ENCODE measurements around the gene TMEM82. TPM values are rescaled to one million over a fixed set of nuclear protein-coding genes. Genes with fewer than 3 reads are reported as not detected.

The TMEM82 gene
- total and polyA plus RNA-seq, 9 of the 15 experiments (the other 6 are each of a cell fraction or from before 2014, with no cell fraction given): not detected

- FAIRE-seq: no peak
- Histone ChIP-seq H3K79me2 (ENCODE audit: control insufficient read depth, insufficient read depth, low read length) (no peaks in the 10 kb centered on the region), H3K9ac (ENCODE audit: insufficient read depth in 1 of 2, low read depth in 2 of 2, low read length in 2 of 2) (no peak overlapping the region), H3K27me3 (ENCODE audit: control insufficient read depth in 2 of 2, insufficient read depth in 2 of 2, low read length in 2 of 2) (peaks cover 27 to 65% of the 10 kb centered on the region in 2 experiments), H3K36me3 (ENCODE audit: control insufficient read depth, insufficient read depth, low read length) (no peaks in the 10 kb centered on the region), H3K4me3 (no peak overlapping the region), H3K9me1 (ENCODE audit: control insufficient read depth, insufficient read depth, low read length) (no peaks in the 10 kb centered on the region), H3K4me1 (replicated peaks in 1 of 2; ENCODE audit: control insufficient read depth in 2 of 2, insufficient read depth in 2 of 2, low read length in 2 of 2) (peaks cover 0 to 10% of the 10 kb centered on the region in 2 experiments; a peak in 3 of 5 replicates), H2AFZ (ENCODE audit: low read depth, low read length) (no peak overlapping the region), H3K4me2 (ENCODE audit: insufficient read depth, low read length) (no peak overlapping the region), H4K20me1 (replicated peaks; ENCODE audit: control insufficient read depth, insufficient read depth, low read length) (0 out of 2 replicates have a peak, but pooled peaks cover 1% of the 10 kb centered on the region), H3K9me3 (replicated peaks; ENCODE audit: control insufficient read depth, insufficient read depth, low read depth, low read length) (no peaks in the 10 kb centered on the region; the same call in 1 of the 2 replicates), H3K27ac (ENCODE audit: extremely low read depth, low read depth, low read length) (no peak overlapping the region)
- CTCF ChIA-PET (ENCODE audit: low intra/inter-chr PET ratio): no interaction called here
- in situ Hi-C loops (cut with MboI) (no loop called here), intact Hi-C loops (cut with micrococcal nuclease) (no loop called here)
- POLR2A ChIA-PET: interaction anchor here (0.6 kb wide), 1 partner anchor 186 kb away, joined by 3 read pairs; no protein-coding TSS in a partner anchor
- ATAC-seq: no peak
- DNase-seq (ENCODE audit: extremely low read depth in 1 of 4, low spot score in 3 of 4): no peak
- 8% methylated on average over 14 of the region's 14 CpGs for WGBS (ENCODE audit: insufficient coverage, low coverage, missing lambda C conversion rate)
- no TSS peak for BruUV-seq (replicated peaks)
- TF ChIP-seq, protein P1, sequence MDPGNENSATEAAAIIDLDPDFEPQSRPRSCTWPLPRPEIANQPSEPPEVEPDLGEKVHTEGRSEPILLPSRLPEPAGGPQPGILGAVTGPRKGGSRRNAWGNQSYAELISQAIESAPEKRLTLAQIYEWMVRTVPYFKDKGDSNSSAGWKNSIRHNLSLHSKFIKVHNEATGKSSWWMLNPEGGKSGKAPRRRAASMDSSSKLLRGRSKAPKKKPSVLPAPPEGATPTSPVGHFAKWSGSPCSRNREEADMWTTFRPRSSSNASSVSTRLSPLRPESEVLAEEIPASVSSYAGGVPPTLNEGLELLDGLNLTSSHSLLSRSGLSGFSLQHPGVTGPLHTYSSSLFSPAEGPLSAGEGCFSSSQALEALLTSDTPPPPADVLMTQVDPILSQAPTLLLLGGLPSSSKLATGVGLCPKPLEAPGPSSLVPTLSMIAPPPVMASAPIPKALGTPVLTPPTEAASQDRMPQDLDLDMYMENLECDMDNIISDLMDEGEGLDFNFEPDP (CRISPR knock-in tag; IDR thresholded peaks at IDR 0.05): no peak
- TF ChIP-seq RBM25 (IDR thresholded peaks at IDR 0.05; ENCODE audit: low read depth, low read length, severe bottlenecking): peak; percentile 73
- no peak for TF ChIP-seq ZBTB1 (CRISPR knock-in tag; IDR thresholded peaks at IDR 0.05; ENCODE audit: borderline replicate concordance, low read depth)
- TF ChIP-seq KDM1A (IDR thresholded peaks at IDR 0.05): peak; percentile 22 to 38; a peak in 1 of 4 replicates
- no peak for TF ChIP-seq MCM2 (IDR thresholded peaks at IDR 0.05; ENCODE audit: low read depth)
- TF ChIP-seq BCOR (IDR thresholded peaks at IDR 0.05): peak; percentile 71; the same call in 1 of the 2 replicates
- TF ChIP-seq ZNF121 (CRISPR knock-in tag; conservative IDR thresholded peaks at IDR 0.05): 0 out of 2 replicates have a peak, but pooled peaks have one; percentile 6
- no peak for TF ChIP-seq ZNF263 (CRISPR knock-in tag; IDR thresholded peaks at IDR 0.05; ENCODE audit: borderline replicate concordance)
- no peak for TF ChIP-seq ZNF507 (tag; conservative IDR thresholded peaks at IDR 0.05)
- TF ChIP-seq KLF1 (tag; IDR thresholded peaks at IDR 0.05): no peak
- TF ChIP-seq ZNF644 (tag; IDR thresholded peaks at IDR 0.05; ENCODE audit: low read depth): no peak
- TF ChIP-seq PRDM10 (IDR thresholded peaks at IDR 0.05; ENCODE audit: partially characterized antibody): no peak
- TF ChIP-seq TRIM25 (IDR thresholded peaks at IDR 0.05; ENCODE audit: borderline replicate concordance): no peak
- TF ChIP-seq CHCHD3 (CRISPR knock-in tag; IDR thresholded peaks at IDR 0.05): no peak
- TF ChIP-seq MIER1 (IDR thresholded peaks at IDR 0.05; ENCODE audit: low read depth): no peak
- TF ChIP-seq ADNP (tag; IDR thresholded peaks at IDR 0.05): peak; percentile 75
These were observed 28.1 kb downstream of the TMEM82 start for GRCh38 chr1:15770313-15770962.
